Glomerular endothelial cell (primary cell): ENCODE data around the gene MRRF. TPM values are rescaled to one million over a fixed set of nuclear protein-coding genes. Genes with fewer than 3 reads are reported as not detected.

Source experiments
- DNase-seq: peaks from one replicate; pipeline ENCODE4 v3.0.0-alpha.2; 2011; ENCODE audit warnings: low read depth, low spot score; ENCODE audit errors: extremely low read depth
- total RNA-seq: library from RNA; depleted of rRNA; stranded (reverse); fragments of >200 nt; gene quantifications from 2 replicates; pipeline ENCODE4 v1.2.3, GENCODE V29; 2015

The MRRF gene
- total RNA-seq, 1 donor from 2014 or later: 20.2 TPM

DNA sequence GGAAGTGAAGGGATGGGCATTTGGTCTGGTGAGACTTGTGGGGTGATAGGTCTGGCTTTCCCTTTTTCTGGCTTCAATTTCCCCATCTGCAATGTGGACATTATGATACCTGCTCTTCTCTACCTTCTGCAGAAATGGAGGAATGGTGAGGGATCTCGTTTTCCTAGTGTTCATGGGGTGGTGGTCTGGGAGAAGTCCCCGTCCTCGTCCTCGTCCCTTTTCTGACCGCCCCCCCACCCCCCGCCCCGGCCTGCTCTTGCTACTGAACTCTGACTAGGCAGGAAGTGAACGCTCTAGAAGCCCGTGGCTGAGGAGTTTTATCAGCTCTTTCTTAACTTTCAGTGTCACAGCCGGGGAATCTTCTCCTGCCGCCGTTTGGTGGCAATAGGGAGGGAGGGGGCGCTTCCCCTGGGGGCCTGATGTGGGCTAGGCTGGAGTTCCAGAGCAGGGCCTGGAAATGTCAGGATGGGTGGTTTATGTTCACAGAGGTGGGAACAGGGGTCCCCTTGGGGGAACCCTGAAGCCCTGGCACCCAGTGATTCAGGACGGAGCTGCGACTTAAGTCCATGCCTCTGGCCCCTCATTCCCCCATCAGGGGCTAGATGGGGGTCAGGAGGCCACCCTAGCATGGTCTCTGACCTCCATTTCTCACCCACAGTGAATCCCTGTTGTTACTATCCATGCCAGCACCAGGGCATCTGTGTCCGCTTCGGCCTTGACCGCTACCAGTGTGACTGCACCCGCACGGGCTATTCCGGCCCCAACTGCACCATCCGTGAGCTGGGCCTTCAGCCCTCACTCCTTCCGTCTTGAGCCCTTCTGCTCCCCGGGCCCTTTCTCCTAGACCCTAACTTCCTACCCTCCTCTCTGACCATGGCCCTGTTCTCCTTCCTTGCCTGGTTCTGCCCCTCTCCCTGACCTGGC lies 112.8 kb downstream of the MRRF start:
- DNase-seq: no peak

DNA sequence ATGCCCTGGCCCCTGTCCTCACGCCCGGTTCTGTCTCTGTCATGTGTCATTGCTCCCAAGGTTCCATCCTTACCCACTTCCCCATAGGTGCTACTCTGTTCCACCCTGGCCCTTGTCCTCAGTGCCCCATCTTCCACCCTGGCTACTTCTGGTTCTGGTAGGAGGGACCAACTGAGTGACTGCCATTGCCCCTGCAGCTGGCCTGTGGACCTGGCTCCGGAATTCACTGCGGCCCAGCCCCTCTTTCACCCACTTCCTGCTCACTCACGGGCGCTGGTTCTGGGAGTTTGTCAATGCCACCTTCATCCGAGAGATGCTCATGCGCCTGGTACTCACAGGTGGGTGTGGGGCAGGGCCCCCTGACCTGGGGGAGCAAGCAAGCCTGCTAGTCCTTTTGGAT lies 113.6 kb downstream of the MRRF start:
- DNase-seq: no peak

DNA sequence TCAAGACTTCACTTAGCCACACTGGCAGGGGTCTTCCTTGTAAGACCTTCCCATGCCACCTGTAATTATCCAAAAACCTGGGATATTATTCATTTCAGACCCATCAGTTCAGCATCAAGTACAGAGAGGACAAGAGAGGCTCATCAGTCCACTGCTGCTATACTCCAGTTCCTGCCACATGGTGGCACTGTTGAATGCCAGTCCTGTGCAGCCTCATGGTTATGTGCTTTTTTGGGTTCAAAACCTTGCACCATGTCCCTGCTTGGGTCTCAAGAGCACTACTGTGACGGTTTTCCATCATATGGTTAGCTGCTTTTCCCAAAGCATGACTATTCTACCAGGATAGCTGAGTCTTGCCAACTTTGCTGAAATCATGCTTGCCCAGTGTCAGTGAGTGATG lies 114.7 kb downstream of the MRRF start:
- DNase-seq: no peak

DNA sequence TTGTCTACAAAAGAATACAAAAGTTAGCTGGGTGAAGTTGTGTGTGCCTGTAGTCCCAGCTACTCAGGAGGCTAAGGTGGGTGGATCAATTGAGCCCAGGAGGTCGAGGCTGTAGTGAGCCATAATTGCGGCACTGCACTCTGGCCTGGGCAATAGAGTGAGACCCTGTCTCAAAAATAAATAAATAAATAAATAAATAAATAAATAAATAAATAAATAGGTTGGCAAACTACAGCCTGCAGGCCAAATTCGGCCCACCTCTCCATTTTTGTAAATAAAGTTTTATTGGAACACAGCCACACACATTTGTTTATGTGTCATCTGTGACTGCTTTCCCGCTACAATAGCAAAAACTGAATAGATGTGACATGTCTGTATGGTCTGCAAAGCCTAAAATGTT lies 115.6 kb downstream of the MRRF start:
- DNase-seq: no peak

Other genes starting within 250 kb of the MRRF start
- gene TTLL11, start 171.6 kb upstream of the MRRF start, total RNA-seq: 4.6 and 8.2 TPM in 2 replicates
- gene NDUFA8, start 105.1 kb upstream of the MRRF start, total RNA-seq: 49.5 and 88.0 TPM in 2 replicates
- 3.6 TPM in 1 of 2 replicates, not detected in the other for gene MORN5, start 105.0 kb upstream of the MRRF start, total RNA-seq
- gene LHX6, start 35.9 kb upstream of the MRRF start, total RNA-seq: 31.7 and 32.0 TPM in 2 replicates
- gene RBM18, start within 50 bp of the MRRF start, total RNA-seq: 8.7 and 16.9 TPM in 2 replicates
- 1.1 and 4.2 TPM in 2 replicates for gene PTGS1, start 106.1 kb downstream of the MRRF start, total RNA-seq
- not detected in 2 replicates for gene OR1J1, start 213.0 kb downstream of the MRRF start, total RNA-seq
- gene OR1J2, start 245.9 kb downstream of the MRRF start, total RNA-seq: not detected in 2 replicates